ENCODE data around the gene KLHL8.
A peak's percentile ranks its signal among the peaks of the same experiment; 100 is the strongest.

Gene KLHL8

GRCh38 chr4:87180767-87181166 lies 39.7 kb downstream of the KLHL8 start:
- Histone ChIP-seq H3K9me3 (ENCODE audit: low read depth, low read length) (no peaks in the 10 kb centered on the region), H3K36me3 (ENCODE audit: insufficient read depth, low read length) (peaks cover 29% of the 10 kb centered on the region), H3K4me3 (no peak overlapping the region), H3K9ac (ENCODE audit: insufficient read length) (no peak overlapping the region), H3K27ac (no peak overlapping the region)
- DNase-seq (ENCODE audit: low read depth, low spot score): no peak
- no peak for TF ChIP-seq POLR2AphosphoS5 (IDR thresholded peaks at IDR 0.05; ENCODE audit: borderline replicate concordance, low read depth, low read length)
- TF ChIP-seq FOXP2 (optimal IDR thresholded peaks at IDR 0.05; ENCODE audit: control extremely low read depth, extremely low read length, insufficient read depth): no peak
- no peak for TF ChIP-seq EZH2 (IDR thresholded peaks at IDR 0.05)

GRCh38 chr4:87179751-87180150 lies 40.7 kb downstream of the KLHL8 start:
- Histone ChIP-seq H3K36me3 (ENCODE audit: insufficient read depth, low read length) (peaks cover 26% of the 10 kb centered on the region), H3K9me3 (ENCODE audit: low read depth, low read length) (no peaks in the 10 kb centered on the region), H3K4me3 (no peak overlapping the region), H3K27ac (no peak overlapping the region), H3K9ac (ENCODE audit: insufficient read length) (no peak overlapping the region)
- TF ChIP-seq FOXP2 (optimal IDR thresholded peaks at IDR 0.05; ENCODE audit: control extremely low read depth, extremely low read length, insufficient read depth) (no peak), EZH2 (IDR thresholded peaks at IDR 0.05) (no peak), POLR2AphosphoS5 (IDR thresholded peaks at IDR 0.05; ENCODE audit: borderline replicate concordance, low read depth, low read length) (no peak)
- DNase-seq (ENCODE audit: low read depth, low spot score): no peak

- no peaks in the 10 kb centered on the region for H3K9me3 ChIP-seq (ENCODE audit: low read depth, low read length)
- no peak overlapping the region for H3K4me3 ChIP-seq
- H3K27ac ChIP-seq: no peak overlapping the region
- DNase-seq (ENCODE audit: low read depth, low spot score): no peak
- H3K36me3 ChIP-seq (ENCODE audit: insufficient read depth, low read length): peaks cover 30% of the 10 kb centered on the region
- H3K9ac ChIP-seq (ENCODE audit: insufficient read length): no peak overlapping the region
- TF ChIP-seq FOXP2 (optimal IDR thresholded peaks at IDR 0.05; ENCODE audit: control extremely low read depth, extremely low read length, insufficient read depth) (no peak), POLR2AphosphoS5 (IDR thresholded peaks at IDR 0.05; ENCODE audit: borderline replicate concordance, low read depth, low read length) (no peak), EZH2 (IDR thresholded peaks at IDR 0.05) (no peak)
Observed at GRCh38 chr4:87174672-87175071, 45.7 kb downstream of the KLHL8 start.

GRCh38 chr4:87171944-87172343 lies 48.5 kb downstream of the KLHL8 start:
- DNase-seq (ENCODE audit: low read depth, low spot score): no peak
- TF ChIP-seq FOXP2 (optimal IDR thresholded peaks at IDR 0.05; ENCODE audit: control extremely low read depth, extremely low read length, insufficient read depth) (no peak), EZH2 (IDR thresholded peaks at IDR 0.05) (no peak), POLR2AphosphoS5 (IDR thresholded peaks at IDR 0.05; ENCODE audit: borderline replicate concordance, low read depth, low read length) (no peak)
- Histone ChIP-seq H3K27ac (no peak overlapping the region), H3K9me3 (ENCODE audit: low read depth, low read length) (no peaks in the 10 kb centered on the region), H3K4me3 (no peak overlapping the region), H3K36me3 (ENCODE audit: insufficient read depth, low read length) (peaks cover 32% of the 10 kb centered on the region), H3K9ac (ENCODE audit: insufficient read length) (no peak overlapping the region)

GRCh38 chr4:87166296-87166854 lies 54.0 kb downstream of the KLHL8 start:
- DNase-seq (ENCODE audit: low read depth, low spot score): no peak
- TF ChIP-seq POLR2AphosphoS5 (IDR thresholded peaks at IDR 0.05; ENCODE audit: borderline replicate concordance, low read depth, low read length) (no peak), EZH2 (IDR thresholded peaks at IDR 0.05) (no peak), FOXP2 (optimal IDR thresholded peaks at IDR 0.05; ENCODE audit: control extremely low read depth, extremely low read length, insufficient read depth) (no peak)
- no peak overlapping the region for H3K4me3 ChIP-seq

GRCh38 chr4:87165892-87166291 lies 54.5 kb downstream of the KLHL8 start:
- no peak overlapping the region for H3K27ac ChIP-seq
- DNase-seq (ENCODE audit: low read depth, low spot score): no peak
- H3K4me3 ChIP-seq: no peak overlapping the region
- peaks cover 52% of the 10 kb centered on the region for H3K36me3 ChIP-seq (ENCODE audit: insufficient read depth, low read length)
- no peak for TF ChIP-seq EZH2 (IDR thresholded peaks at IDR 0.05)
- TF ChIP-seq FOXP2 (optimal IDR thresholded peaks at IDR 0.05; ENCODE audit: control extremely low read depth, extremely low read length, insufficient read depth): no peak
- no peak for TF ChIP-seq POLR2AphosphoS5 (IDR thresholded peaks at IDR 0.05; ENCODE audit: borderline replicate concordance, low read depth, low read length)
- H3K9ac ChIP-seq (ENCODE audit: insufficient read length): no peak overlapping the region
- H3K9me3 ChIP-seq (ENCODE audit: low read depth, low read length): no peaks in the 10 kb centered on the region

More at GRCh38 chr4:87166296-87166854, 54.0 kb downstream of the KLHL8 start:
- Histone ChIP-seq H3K9me3 (ENCODE audit: low read depth, low read length) (no peaks in the 10 kb centered on the region), H3K9ac (ENCODE audit: insufficient read length) (no peak overlapping the region), H3K36me3 (ENCODE audit: insufficient read depth, low read length) (peaks cover 48% of the 10 kb centered on the region), H3K27ac (no peak overlapping the region)

- H3K9me3 ChIP-seq (ENCODE audit: low read depth, low read length): no peaks in the 10 kb centered on the region
- H3K4me3 ChIP-seq: no peak overlapping the region
- H3K36me3 ChIP-seq (ENCODE audit: insufficient read depth, low read length): no peaks in the 10 kb centered on the region
- H3K27ac ChIP-seq: no peak overlapping the region
- no peak for DNase-seq (ENCODE audit: low read depth, low spot score)
- TF ChIP-seq POLR2AphosphoS5 (IDR thresholded peaks at IDR 0.05; ENCODE audit: borderline replicate concordance, low read depth, low read length) (no peak), FOXP2 (optimal IDR thresholded peaks at IDR 0.05; ENCODE audit: control extremely low read depth, extremely low read length, insufficient read depth) (no peak), EZH2 (IDR thresholded peaks at IDR 0.05) (no peak)
- no peak overlapping the region for H3K9ac ChIP-seq (ENCODE audit: insufficient read length)
Observed at GRCh38 chr4:87153078-87153870, 67.1 kb downstream of the KLHL8 start.

GRCh38 chr4:87152310-87153041 lies 67.9 kb downstream of the KLHL8 start:
- no peaks in the 10 kb centered on the region for H3K36me3 ChIP-seq (ENCODE audit: insufficient read depth, low read length)
- no peaks in the 10 kb centered on the region for H3K9me3 ChIP-seq (ENCODE audit: low read depth, low read length)
- H3K27ac ChIP-seq: peak overlapping the region; percentile 64; the same call in 1 of the 2 replicates
- TF ChIP-seq EZH2 (IDR thresholded peaks at IDR 0.05) (no peak), POLR2AphosphoS5 (IDR thresholded peaks at IDR 0.05; ENCODE audit: borderline replicate concordance, low read depth, low read length) (no peak), FOXP2 (optimal IDR thresholded peaks at IDR 0.05; ENCODE audit: control extremely low read depth, extremely low read length, insufficient read depth) (no peak)
- H3K9ac ChIP-seq (ENCODE audit: insufficient read length): no peak overlapping the region
- no peak for DNase-seq (ENCODE audit: low read depth, low spot score)
- H3K4me3 ChIP-seq: no peak overlapping the region
